Activated CD8-positive, alpha-beta T cell treated with anti-CD3 and anti-CD28 coated beads for 36 hours (primary cell): Measurements from ENCODE around the gene METTL16. TPM values are rescaled to one million over a fixed set of nuclear protein-coding genes. Genes with fewer than 3 reads are reported as not detected.

Experiments used
- ATAC-seq: fragments of 200-7000 bp; cut with Tn5 transposase; one replicate; pipeline ENCODE4 v1.10.0; 2021; ENCODE audit warnings: mild to moderate bottlenecking, moderate library complexity
- CTCF ChIA-PET: fragments of 350-600 bp; sonication (Branson Sonifier 250); formaldehyde crosslinking; loops from one replicate; lab custom pipeline; 2021; ENCODE audit warnings: antibody characterized with exemption; lab: Charles Lee
- POLR2A ChIA-PET: fragments of 350-600 bp; sonication (Branson Sonifier 250); formaldehyde crosslinking; loops from one replicate; lab custom pipeline; 2021; ENCODE audit warnings: antibody characterized with exemption; lab: Charles Lee
- DNase-seq: peaks from one replicate; pipeline ENCODE4 v3.0.0-alpha.2; 2020
- H3K27ac Mint-ChIP-seq: one replicate; pipeline ENCODE4 v1.8.0; 2021; ENCODE audit warnings: mild to moderate bottlenecking, mixed read lengths
- H3K27me3 Mint-ChIP-seq: one replicate; pipeline ENCODE4 v1.8.0; 2021; ENCODE audit warnings: mixed read lengths
- H3K36me3 Mint-ChIP-seq: one replicate; pipeline ENCODE4 v1.8.0; 2021; ENCODE audit warnings: low read depth, mixed read lengths
- H3K4me1 Mint-ChIP-seq: one replicate; pipeline ENCODE4 v1.8.0; 2021; ENCODE audit warnings: low read depth, mixed read lengths
- H3K4me3 Mint-ChIP-seq: one replicate; pipeline ENCODE4 v1.8.0; 2021; ENCODE audit warnings: mild to moderate bottlenecking, moderate library complexity, mixed read lengths
- H3K9me3 Mint-ChIP-seq: one replicate; pipeline ENCODE4 v1.8.0; 2021; ENCODE audit warnings: mixed read lengths
- intact Hi-C: fragments of 100-400 bp; cut with micrococcal nuclease; formaldehyde crosslinking; loops from one replicate; pipeline ENCODE4 v1.10.0; 2022
- total RNA-seq, 2 experiments: library from RNA; stranded (reverse); gene quantifications; one replicate each; pipeline ENCODE4 v1.2.3, GENCODE V29; 2021
- TF ChIP-seq, protein P1 (sequence below): fragments of 200-600 bp; IDR thresholded peaks from one replicate; pipeline ENCODE4 v1.8.0; 2022; ENCODE audit warnings: antibody characterized with exemption, mild to moderate bottlenecking

Gene METTL16
- total RNA-seq, 2 experiments from 2014 or later = 47.9 to 50.3 TPM

DNA sequence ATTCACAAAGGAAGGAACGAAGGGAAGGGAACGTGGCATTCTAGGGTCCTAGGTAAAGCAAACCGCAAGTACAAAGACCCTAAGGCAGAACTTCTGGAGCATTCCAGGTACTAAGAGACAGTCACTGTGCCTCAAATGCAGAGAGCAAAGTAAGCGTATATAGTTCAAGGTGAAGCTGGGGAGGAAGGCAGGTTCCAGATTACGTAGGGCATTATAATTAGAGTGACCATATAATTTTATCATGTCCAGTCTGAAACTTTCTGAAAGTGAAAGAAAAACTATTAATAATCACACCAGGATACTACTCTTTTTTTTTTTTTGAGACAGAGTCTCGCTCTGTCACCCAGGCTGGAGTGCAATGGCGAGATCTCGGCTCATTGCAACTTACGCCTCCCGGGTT lies 25.7 kb downstream of the METTL16 start:
- intact Hi-C loops = no loop called here
- no peaks in the 10 kb centered on the region for H3K9me3 Mint-ChIP-seq
- peaks cover 43% of the 10 kb centered on the region for H3K4me1 Mint-ChIP-seq
- H3K27ac Mint-ChIP-seq = no peak overlapping the region
- TF ChIP-seq, protein P1, sequence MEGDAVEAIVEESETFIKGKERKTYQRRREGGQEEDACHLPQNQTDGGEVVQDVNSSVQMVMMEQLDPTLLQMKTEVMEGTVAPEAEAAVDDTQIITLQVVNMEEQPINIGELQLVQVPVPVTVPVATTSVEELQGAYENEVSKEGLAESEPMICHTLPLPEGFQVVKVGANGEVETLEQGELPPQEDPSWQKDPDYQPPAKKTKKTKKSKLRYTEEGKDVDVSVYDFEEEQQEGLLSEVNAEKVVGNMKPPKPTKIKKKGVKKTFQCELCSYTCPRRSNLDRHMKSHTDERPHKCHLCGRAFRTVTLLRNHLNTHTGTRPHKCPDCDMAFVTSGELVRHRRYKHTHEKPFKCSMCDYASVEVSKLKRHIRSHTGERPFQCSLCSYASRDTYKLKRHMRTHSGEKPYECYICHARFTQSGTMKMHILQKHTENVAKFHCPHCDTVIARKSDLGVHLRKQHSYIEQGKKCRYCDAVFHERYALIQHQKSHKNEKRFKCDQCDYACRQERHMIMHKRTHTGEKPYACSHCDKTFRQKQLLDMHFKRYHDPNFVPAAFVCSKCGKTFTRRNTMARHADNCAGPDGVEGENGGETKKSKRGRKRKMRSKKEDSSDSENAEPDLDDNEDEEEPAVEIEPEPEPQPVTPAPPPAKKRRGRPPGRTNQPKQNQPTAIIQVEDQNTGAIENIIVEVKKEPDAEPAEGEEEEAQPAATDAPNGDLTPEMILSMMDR = no peak
- H3K27me3 Mint-ChIP-seq = no peaks in the 10 kb centered on the region
- ChIA-PET CTCF (no interaction called here), POLR2A (interaction anchor here (0.5 to 1.2 kb wide), 3 partner anchors 11 to 1673 kb away, joined by 3 read pairs; no protein-coding TSS in a partner anchor)
- H3K4me3 Mint-ChIP-seq = no peak overlapping the region
- ATAC-seq = no peak
- DNase-seq = no peak
- H3K36me3 Mint-ChIP-seq = peaks cover 3% of the 10 kb centered on the region

DNA sequence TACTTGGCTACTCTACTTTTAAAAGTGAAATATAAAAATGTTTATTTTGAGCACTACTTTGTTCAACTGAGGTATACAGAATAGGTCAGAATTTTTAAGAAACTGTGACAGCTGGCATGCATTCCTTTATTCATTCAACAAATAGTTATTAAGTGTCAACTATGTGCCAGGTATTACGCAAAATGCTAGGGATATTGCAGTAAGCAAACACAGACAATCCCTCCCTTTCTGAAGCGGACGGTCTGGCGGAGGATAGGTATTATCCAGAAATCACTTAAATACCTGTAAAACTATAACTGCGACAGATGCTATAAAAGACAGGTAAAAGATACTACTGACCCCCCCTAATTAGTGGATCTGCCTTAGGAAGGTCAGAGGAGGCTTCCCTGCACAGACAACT lies 26.1 kb downstream of the METTL16 start:
- intact Hi-C loops = no loop called here
- DNase-seq = no peak
- ChIA-PET POLR2A (no interaction called here), CTCF (no interaction called here)
- Mint-ChIP-seq H3K36me3 (peaks cover 2% of the 10 kb centered on the region), H3K9me3 (no peaks in the 10 kb centered on the region), H3K27ac (no peak overlapping the region), H3K4me1 (peaks cover 40% of the 10 kb centered on the region), H3K4me3 (no peak overlapping the region), H3K27me3 (no peaks in the 10 kb centered on the region)
- TF ChIP-seq, protein P1 = no peak
- no peak for ATAC-seq

DNA sequence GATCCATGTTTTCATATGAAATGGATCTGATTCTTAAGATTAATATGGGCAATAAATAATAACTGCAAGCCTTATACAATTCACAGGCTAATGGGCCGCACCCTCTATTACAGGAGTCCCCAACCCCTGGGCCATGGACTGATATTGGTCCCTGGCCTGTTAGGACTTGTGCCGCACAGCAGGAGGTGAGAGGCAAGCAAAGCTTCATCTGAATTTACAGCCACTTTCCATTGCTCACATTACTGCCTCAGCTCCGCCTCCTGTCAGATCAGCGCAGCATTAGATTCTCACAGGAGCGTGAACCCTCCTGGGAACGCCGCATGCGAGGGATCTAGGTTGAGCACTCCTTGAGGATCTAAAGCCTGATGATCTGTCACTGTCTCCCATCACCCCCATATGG lies 26.8 kb downstream of the METTL16 start:
- CTCF ChIA-PET = interaction anchor here (1.3 kb wide), 1 partner anchor 69 kb away, joined by 5 read pairs; no protein-coding TSS in a partner anchor
- intact Hi-C loops = no loop called here
- peaks cover 2% of the 10 kb centered on the region for H3K36me3 Mint-ChIP-seq
- ATAC-seq = no peak
- H3K4me3 Mint-ChIP-seq = no peak overlapping the region
- TF ChIP-seq, protein P1 = no peak
- no peaks in the 10 kb centered on the region for H3K9me3 Mint-ChIP-seq
- POLR2A ChIA-PET = no interaction called here
- H3K4me1 Mint-ChIP-seq = peaks cover 43% of the 10 kb centered on the region
- no peak overlapping the region for H3K27ac Mint-ChIP-seq
- DNase-seq = no peak
- H3K27me3 Mint-ChIP-seq = no peaks in the 10 kb centered on the region

DNA sequence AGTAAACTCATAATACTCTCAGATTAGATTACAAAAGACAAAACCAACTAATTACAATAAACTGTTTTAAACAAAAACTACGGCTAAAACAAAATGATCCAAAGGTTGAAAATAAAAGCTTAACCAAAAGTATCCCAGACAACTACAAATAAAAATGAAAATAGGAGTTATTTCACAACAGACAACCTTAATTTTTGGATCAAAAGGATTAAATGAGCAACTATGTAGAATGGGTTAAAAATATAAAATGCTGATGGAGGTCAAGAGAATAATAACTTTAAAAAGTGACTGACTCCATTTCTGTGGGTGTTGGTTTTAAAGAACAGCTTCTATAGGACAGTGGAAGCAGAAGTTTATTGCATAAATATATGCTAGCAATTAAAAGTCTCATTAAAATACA lies 28.6 kb downstream of the METTL16 start:
- peak overlapping the region; percentile 55 for H3K27ac Mint-ChIP-seq
- DNase-seq = no peak
- TF ChIP-seq, protein P1 = no peak
- peaks cover 3% of the 10 kb centered on the region for H3K36me3 Mint-ChIP-seq
- POLR2A ChIA-PET = no interaction called here
- CTCF ChIA-PET = interaction anchor here (1.3 kb wide), 1 partner anchor 100 kb away, joined by 6 read pairs; no protein-coding TSS in a partner anchor
- intact Hi-C loops = no loop called here
- no peaks in the 10 kb centered on the region for H3K9me3 Mint-ChIP-seq
- H3K4me1 Mint-ChIP-seq = peaks cover 38% of the 10 kb centered on the region
- ATAC-seq = no peak
- no peak overlapping the region for H3K4me3 Mint-ChIP-seq
- no peaks in the 10 kb centered on the region for H3K27me3 Mint-ChIP-seq

DNA sequence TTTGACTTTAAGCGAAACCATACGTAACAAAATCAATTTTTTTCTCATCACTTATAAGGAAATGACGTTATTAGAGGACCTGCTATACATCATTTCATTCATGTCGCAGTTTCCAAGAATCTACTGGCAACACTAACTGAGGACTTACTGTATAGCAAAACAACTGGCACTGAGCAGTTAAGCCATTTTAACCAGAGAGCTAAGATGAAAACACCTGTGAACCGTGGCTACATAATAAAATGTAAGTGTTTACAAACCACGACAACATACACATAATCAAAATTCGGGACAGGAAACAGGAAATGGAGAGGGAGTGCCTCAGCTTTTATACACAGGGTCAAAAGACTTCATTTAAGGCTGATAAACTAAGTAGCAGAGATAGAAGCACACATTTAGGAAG lies 29.5 kb downstream of the METTL16 start:
- ChIA-PET CTCF (interaction anchor here (0.8 to 1.3 kb wide), 3 partner anchors 8 to 243 kb away, joined by 3 to 6 read pairs (median 4); no protein-coding TSS in a partner anchor), POLR2A (no interaction called here)
- no peaks in the 10 kb centered on the region for H3K9me3 Mint-ChIP-seq
- ATAC-seq = no peak
- no peak for DNase-seq
- no peak overlapping the region for H3K4me3 Mint-ChIP-seq
- peak overlapping the region; percentile 63 for H3K27ac Mint-ChIP-seq
- no peaks in the 10 kb centered on the region for H3K27me3 Mint-ChIP-seq
- TF ChIP-seq, protein P1 = no peak
- H3K36me3 Mint-ChIP-seq = peaks cover 9% of the 10 kb centered on the region
- intact Hi-C loops = no loop called here
- peaks cover 35% of the 10 kb centered on the region for H3K4me1 Mint-ChIP-seq
